GM19238 (cell line): ENCODE results near the gene SHB.
A peak's percentile ranks its signal among the peaks of the same experiment; 100 is the strongest.
"Not testable (repeated sequence)": the region's sequence is repeated elsewhere in the genome, so short reads cannot be mapped to it uniquely, and the experiment has no call there.

Source experiments
- DNase-seq: peaks from one replicate; pipeline ENCODE4 v3.0.0; 2011; ENCODE audit warnings: low spot score; ENCODE audit not compliant: insufficient read length

Gene SHB

DNA sequence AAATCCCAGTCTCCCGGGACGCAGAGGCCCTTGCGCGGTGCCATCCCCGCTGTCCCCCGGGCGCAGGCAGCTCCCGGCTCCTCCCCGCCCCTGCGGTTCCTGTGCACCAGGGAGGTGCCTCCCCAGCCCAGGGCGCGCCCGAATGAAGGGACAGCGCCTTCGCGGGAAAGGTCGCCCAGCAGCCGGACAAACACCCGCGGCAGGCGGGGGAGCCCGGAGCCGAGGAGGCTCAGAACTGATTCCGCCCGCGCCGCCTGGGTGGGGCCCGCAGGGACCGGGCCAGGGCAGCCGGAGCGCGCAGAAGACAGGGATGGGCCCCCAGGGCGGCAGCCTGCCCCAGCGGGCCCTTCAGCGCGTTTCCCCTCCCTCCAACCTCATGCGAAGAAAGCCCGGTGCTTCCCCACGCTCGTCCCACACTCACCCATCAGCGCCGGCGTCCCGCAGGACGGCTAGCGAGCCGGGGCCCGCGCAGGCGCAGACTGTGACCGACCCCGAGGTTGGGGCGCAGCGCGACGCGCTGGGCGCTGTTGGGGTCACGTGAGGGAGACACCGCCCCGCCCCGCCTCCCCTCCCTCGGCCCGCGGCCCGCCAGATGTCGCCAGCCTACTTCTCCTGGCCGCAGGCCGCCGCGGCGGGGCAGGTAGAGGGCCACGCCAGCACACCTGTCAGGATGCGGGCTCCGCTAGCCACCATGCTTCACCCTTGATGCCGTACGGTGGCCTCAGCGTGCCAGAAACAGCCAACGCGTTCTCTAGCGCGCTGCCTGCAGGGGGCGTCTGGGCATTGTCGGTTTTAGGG, 165.2 kb downstream of the SHB start, which contains the start of gene SLC25A51:
Gene SLC25A51 (minus strand): TSS at position 481 of the 798 bp plus-strand sequence. CDS start 15,577 bp downstream, outside the sequence.
- DNase-seq: peak; percentile 95

DNA sequence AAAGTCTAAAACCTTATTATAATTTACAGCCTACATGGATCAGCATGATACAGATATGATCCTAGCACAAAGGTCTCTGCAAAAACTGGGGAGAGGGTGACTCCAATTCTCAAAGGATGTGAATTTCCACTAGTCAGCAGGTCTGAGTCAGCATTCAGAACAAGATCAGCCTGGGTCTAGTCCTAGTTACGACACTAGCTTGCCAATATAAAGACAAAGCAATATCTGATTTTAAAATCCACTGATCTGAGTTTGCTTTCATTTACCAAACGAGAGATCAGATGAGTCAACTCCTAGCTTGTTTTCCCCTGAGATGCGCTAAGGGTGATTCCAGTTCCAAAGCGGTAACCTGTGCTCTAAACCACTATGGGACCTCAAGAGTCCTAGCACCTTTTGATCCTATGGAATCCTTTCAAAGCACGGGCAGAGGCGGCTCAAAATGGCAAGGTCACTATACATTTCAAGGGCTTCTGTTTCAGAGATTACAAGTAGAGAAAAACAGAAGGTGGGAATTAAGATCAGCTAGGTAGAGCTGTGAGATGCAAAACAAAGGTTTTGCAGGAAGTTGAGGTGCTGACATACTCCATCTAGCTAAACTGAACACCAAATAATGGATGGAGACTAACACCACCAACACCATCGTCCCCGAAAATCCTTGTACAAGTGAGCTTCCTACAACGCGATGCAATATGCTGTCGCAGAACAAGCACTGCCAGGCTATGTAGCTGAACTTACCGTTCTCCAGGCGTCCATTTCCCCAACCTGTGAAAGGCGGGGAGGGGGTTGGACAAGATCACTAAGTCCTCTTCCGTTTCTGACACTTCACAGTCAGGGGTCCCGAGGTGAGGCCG, 166.0 kb downstream of the SHB start:
- no peak for DNase-seq

DNA sequence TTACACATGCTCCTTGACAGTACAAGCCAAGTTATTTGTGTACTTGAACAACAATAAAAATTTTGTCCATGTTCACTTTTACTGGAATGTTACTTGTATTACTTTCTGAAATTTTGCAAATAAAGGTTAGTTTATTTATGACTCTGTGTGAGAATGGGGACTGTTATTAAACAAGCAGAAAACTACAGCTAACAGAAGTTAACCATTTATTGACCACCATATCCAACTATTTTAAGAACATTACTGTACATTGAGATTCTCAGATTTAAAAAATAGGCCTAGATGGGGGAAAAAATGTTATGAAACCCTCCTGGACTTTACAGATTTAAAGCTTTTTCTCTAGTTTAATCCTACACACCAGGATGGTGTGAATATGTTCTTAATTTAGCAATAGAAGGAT, 166.9 kb downstream of the SHB start:
- DNase-seq: no peak

DNA sequence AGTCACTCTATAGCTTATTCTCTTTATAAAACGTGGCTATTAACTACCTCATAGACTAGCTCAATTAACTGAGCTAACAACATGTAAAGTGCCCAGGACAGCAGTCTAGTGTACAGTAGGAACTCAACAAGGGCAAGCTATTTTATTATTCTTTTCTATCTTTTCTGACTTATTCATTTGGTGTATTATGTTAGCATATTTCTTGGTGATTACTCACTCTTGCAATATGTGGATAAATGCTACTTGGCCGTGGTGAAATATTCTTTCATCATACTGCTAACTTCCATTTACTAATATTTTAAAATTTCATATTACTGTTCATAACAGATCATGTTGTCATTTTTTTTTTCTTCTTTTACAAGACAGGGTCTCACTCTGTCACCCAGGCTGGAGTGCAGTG, 170.0 kb downstream of the SHB start:
- DNase-seq: no peak

DNA sequence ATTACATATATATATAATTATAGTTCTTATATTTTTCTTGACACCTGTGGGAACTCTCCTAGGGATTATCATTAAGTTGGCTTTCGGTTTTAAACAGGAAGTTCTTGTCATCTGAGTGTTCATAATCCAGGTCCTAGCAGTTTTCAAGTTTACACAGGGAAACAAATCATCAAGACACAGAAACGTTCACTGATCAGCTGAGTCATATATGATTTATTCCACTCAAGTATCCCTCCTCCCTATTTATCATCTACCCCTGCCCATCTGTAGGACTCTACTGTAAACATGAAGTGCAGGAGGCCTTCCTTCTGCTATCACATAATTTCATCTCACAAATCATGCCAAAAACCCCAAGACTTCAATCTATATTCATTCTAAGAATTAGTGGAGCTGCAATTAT, 171.4 kb downstream of the SHB start:
- DNase-seq: no peak

GRCh38 chr9:37892063-37892462, 177.0 kb downstream of the SHB start:
- no peak for DNase-seq

- not testable (repeated sequence) for DNase-seq
Observed at GRCh38 chr9:37891042-37891441, 178.0 kb downstream of the SHB start.

GRCh38 chr9:37889536-37889935, 179.5 kb downstream of the SHB start:
- no peak for DNase-seq

GRCh38 chr9:37887977-37888583, 180.9 kb downstream of the SHB start:
- DNase-seq: not testable (repeated sequence)

GRCh38 chr9:37880916-37881479, 188.0 kb downstream of the SHB start:
- DNase-seq: no peak

DNA sequence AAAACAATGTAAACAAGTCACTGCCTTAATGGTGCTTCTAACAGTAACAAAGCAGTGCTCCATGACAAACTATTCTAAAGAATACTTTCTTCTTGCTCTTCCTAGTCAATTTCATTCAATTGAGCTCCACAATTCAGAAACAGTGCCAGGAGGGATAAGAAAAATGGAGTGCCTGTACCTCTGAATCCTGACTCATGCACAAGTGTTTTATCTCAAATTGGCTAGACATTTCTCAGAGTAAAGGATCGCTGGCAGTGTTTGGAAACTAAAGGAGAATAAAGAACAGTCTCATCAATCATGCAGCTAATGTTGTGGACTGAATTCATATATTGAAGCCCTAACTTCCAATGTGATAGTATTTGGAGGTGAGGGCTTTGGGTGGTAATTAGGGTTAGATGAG, 192.7 kb downstream of the SHB start:
- DNase-seq: no peak

DNA sequence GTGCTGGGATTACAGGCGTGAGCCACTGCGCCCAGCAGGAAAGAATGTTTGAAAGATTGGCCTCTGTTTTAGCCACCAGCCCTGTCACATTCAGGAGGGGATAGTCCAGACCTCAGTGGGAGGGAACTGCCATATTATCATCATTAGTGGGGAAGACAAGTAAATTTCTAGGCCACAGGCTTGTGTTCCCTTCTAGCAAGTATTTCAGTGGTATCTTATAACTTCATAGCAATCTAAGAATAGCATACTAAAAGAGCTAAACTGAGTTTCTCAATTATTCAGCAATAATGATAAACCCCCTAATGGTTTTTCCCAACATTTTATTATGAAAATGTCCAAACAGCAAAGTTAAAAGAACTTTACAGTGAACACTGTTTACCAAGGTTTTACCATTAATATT, 195.1 kb downstream of the SHB start:
- DNase-seq: no peak

GRCh38 chr9:37870799-37871176, 198.2 kb downstream of the SHB start:
- DNase-seq: no peak

DNA sequence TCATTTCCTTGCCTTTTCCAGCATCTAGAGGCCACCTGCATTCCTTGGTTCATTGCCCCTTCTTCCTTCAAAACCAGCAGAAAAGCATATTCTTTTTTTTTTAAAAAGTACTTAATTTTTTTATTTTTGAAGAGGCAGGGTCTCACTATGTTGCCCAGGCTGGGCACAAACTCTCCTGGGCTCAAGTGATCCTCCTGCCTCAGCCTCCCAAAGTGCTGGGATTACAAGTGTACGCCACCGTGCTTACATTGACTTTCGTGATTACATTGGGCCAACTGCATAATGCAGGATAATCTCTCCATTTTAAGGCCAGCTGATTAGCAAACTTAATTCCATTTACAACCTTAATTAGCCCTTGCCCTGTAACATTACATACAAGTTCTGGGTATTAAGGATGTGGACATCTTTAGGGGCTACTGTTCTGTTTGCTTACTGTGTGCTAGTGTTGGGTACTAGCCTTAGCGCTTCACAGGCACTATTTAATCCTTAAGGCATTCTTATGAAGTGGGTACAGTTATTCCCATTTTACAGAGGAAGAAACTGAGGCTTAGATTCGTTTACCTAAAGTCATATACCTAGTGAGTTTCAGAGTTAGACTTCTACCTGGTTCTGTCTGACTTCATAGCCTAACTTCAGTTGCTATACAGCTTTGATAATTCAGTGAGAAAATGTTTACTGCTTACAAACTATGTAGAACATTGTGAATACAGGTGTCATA, 198.8 kb downstream of the SHB start:
- no peak for DNase-seq
